ENCODE results near the gene HSPB3. TPM values are rescaled to one million over a fixed set of nuclear protein-coding genes. Genes with fewer than 3 reads are reported as not detected.

HSPB3 gene
- total and polyA plus RNA-seq, 2 donors from 2014 or later: not detected

- FAIRE-seq: no peak
- Histone ChIP-seq H3K27me3 (ENCODE audit: control insufficient read depth, insufficient read depth, low read length) (no peaks in the 10 kb centered on the region), H3K36me3 (ENCODE audit: control insufficient read depth in 2 of 3, insufficient read depth in 3 of 3, low read length in 3 of 3) (no peaks in the 10 kb centered on the region), H3K27ac (ENCODE audit: low read depth in 2 of 2, low read length in 2 of 2) (no peak overlapping the region), H3K9ac (ENCODE audit: low read length in 3 of 3) (no peak overlapping the region), H3K4me3 (ENCODE audit: low read length in 3 of 3) (no peak overlapping the region), H3K4me1 (ENCODE audit: control insufficient read depth in 2 of 3, insufficient read depth in 2 of 3, low read depth in 1 of 3, low read length in 3 of 3) (peaks cover 0 to 10% (median 4%) of the 10 kb centered on the region in 3 donors), H3K9me3 (ENCODE audit: control insufficient read depth in 2 of 3, insufficient read depth in 1 of 3, low read length in 3 of 3) (no peaks in the 10 kb centered on the region)
- no peak for TF ChIP-seq CTCF (IDR thresholded peaks at IDR 0.05; ENCODE audit: borderline replicate concordance, extremely low read depth, insufficient read depth)
- intact Hi-C loops (cut with DNase I): no loop called here
- DNase-seq: peak in 2 of 5 donors; percentile 33 to 61
Observed at GRCh38 chr5:54443270-54443669, 12.2 kb upstream of the HSPB3 start.

- FAIRE-seq: no peak
- H3K27ac ChIP-seq (ENCODE audit: low read depth in 2 of 2, low read length in 2 of 2): no peak overlapping the region
- TF ChIP-seq CTCF (IDR thresholded peaks at IDR 0.05; ENCODE audit: borderline replicate concordance, extremely low read depth, insufficient read depth): no peak
Observed at GRCh38 chr5:54445691-54446378, 9.7 kb upstream of the HSPB3 start.

DNA sequence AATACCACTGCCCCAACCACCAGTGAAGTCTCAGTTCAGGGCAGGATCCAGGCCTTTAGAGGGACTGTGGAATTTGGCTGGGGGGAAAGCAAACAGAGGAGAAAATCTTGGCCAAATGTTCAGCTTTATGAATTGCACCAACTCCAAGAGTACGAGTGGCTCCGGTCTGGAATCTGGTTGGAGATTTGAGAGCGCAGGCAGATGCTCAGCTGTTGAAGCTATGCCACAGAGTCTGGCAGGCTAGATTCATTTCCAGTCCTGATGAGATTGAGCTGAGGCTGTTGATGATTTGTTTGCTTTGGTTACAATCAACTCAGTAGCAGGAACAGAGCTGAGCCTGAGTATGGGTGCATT is 9.1 kb upstream of the HSPB3 start:
- Histone ChIP-seq H3K27ac (ENCODE audit: low read depth in 2 of 2, low read length in 2 of 2) (no peak overlapping the region), H3K27me3 (ENCODE audit: control insufficient read depth, insufficient read depth, low read length) (no peaks in the 10 kb centered on the region), H3K9ac (ENCODE audit: low read length in 3 of 3) (no peak overlapping the region), H3K36me3 (ENCODE audit: control insufficient read depth in 2 of 3, insufficient read depth in 3 of 3, low read length in 3 of 3) (no peaks in the 10 kb centered on the region), H3K4me3 (ENCODE audit: low read length in 3 of 3) (no peak overlapping the region), H3K4me1 (ENCODE audit: control insufficient read depth in 2 of 3, insufficient read depth in 2 of 3, low read depth in 1 of 3, low read length in 3 of 3) (no peaks in the 10 kb centered on the region), H3K9me3 (ENCODE audit: control insufficient read depth in 2 of 3, insufficient read depth in 1 of 3, low read length in 3 of 3) (no peaks in the 10 kb centered on the region)
- intact Hi-C loops (cut with DNase I): no loop called here
- FAIRE-seq (no peak), DNase-seq (no peak)
- no peak for TF ChIP-seq CTCF (IDR thresholded peaks at IDR 0.05; ENCODE audit: borderline replicate concordance, extremely low read depth, insufficient read depth)

More at GRCh38 chr5:54445691-54446378, 9.7 kb upstream of the HSPB3 start:
- intact Hi-C loops (cut with DNase I): no loop called here
- Histone ChIP-seq H3K36me3 (ENCODE audit: control insufficient read depth in 2 of 3, insufficient read depth in 3 of 3, low read length in 3 of 3) (no peaks in the 10 kb centered on the region), H3K4me1 (ENCODE audit: control insufficient read depth in 2 of 3, insufficient read depth in 2 of 3, low read depth in 1 of 3, low read length in 3 of 3) (no peaks in the 10 kb centered on the region), H3K9ac (ENCODE audit: low read length in 3 of 3) (no peak overlapping the region), H3K27me3 (ENCODE audit: control insufficient read depth, insufficient read depth, low read length) (no peaks in the 10 kb centered on the region), H3K4me3 (ENCODE audit: low read length in 3 of 3) (no peak overlapping the region), H3K9me3 (ENCODE audit: control insufficient read depth in 2 of 3, insufficient read depth in 1 of 3, low read length in 3 of 3) (no peaks in the 10 kb centered on the region)
- no peak for DNase-seq

DNA sequence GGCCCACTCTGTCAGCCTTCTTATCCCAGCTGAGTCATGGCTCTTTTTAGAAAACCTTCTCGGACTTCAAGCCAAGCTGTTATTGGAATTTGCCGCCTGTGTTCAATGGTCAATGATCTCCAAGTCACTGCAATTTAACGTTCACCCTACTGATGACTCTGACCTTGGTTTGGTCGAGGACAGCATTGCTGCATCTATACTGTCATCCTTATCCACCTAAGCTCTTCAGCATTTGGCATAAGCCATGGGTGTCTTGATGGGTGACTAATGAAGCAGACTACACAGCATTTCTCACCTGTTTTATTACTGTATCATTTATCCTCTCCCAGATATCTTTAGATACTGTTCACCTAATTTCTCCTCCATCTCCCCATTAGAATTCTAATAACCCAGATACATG is 5.6 kb upstream of the HSPB3 start:
- no peak overlapping the region for H3K27ac ChIP-seq (ENCODE audit: low read depth in 2 of 2, low read length in 2 of 2)
- H3K27me3 ChIP-seq (ENCODE audit: control insufficient read depth, insufficient read depth, low read length): no peaks in the 10 kb centered on the region
- H3K9me3 ChIP-seq (ENCODE audit: control insufficient read depth in 2 of 3, insufficient read depth in 1 of 3, low read length in 3 of 3): no peaks in the 10 kb centered on the region
- no peaks in the 10 kb centered on the region for H3K36me3 ChIP-seq (ENCODE audit: control insufficient read depth in 2 of 3, insufficient read depth in 3 of 3, low read length in 3 of 3)
- H3K9ac ChIP-seq (ENCODE audit: low read length in 3 of 3): no peak overlapping the region
- no peak for TF ChIP-seq CTCF (IDR thresholded peaks at IDR 0.05; ENCODE audit: borderline replicate concordance, extremely low read depth, insufficient read depth)
- DNase-seq (no peak), FAIRE-seq (no peak)
- no peak overlapping the region for H3K4me3 ChIP-seq (ENCODE audit: low read length in 3 of 3)
- no peaks in the 10 kb centered on the region for H3K4me1 ChIP-seq (ENCODE audit: control insufficient read depth in 2 of 3, insufficient read depth in 2 of 3, low read depth in 1 of 3, low read length in 3 of 3)
- intact Hi-C loops (cut with DNase I): no loop called here

Measured in kidney (tissue), 14 donors.